Trophoblast cell (in vitro differentiated cells and primary cell): Measurements from ENCODE around the gene PSMD4.

Experiments used
- DNase-seq, 2 donors: peaks; one replicate each; pipeline ENCODE4 v3.0.0-alpha.2; 2016
- H2AFZ ChIP-seq: 2 replicates; pipeline ENCODE4 v1.6.1; 2013; ENCODE audit warnings: low read length, moderate library complexity, mild to moderate bottlenecking; ENCODE audit not compliant: insufficient read depth, poor library complexity
- H2AK5ac ChIP-seq: 2 replicates; pipeline ENCODE4 v1.6.1; 2013; ENCODE audit warnings: mild to moderate bottlenecking, low read length
- H2BK120ac ChIP-seq: 2 replicates; pipeline ENCODE4 v1.6.1; 2013; ENCODE audit warnings: low read length, mild to moderate bottlenecking, moderate library complexity; ENCODE audit not compliant: insufficient read depth, poor library complexity
- H2BK12ac ChIP-seq: 2 replicates; pipeline ENCODE4 v1.6.1; 2013; ENCODE audit warnings: mild to moderate bottlenecking, low read length, moderate library complexity
- H2BK5ac ChIP-seq: 2 replicates; pipeline ENCODE4 v1.6.1; 2013; ENCODE audit warnings: low read length, low read depth, moderate library complexity, mild to moderate bottlenecking; ENCODE audit not compliant: poor library complexity
- H3K14ac ChIP-seq: 2 replicates; pipeline ENCODE4 v1.6.1; 2013; ENCODE audit warnings: mild to moderate bottlenecking, low read length
- H3K18ac ChIP-seq: 2 replicates; pipeline ENCODE4 v1.6.1; 2013; ENCODE audit warnings: mild to moderate bottlenecking, low read length
- H3K23ac ChIP-seq: 2 replicates; pipeline ENCODE4 v1.6.1; 2013; ENCODE audit warnings: low read length
- H3K27ac ChIP-seq: 2 replicates; pipeline ENCODE4 v1.5.1; 2013; ENCODE audit warnings: low read depth, mild to moderate bottlenecking, inconsistent platforms, low read length, moderate library complexity
- H3K27me3 ChIP-seq: 2 replicates; pipeline ENCODE4 v1.6.1; 2013; ENCODE audit warnings: inconsistent platforms, mild to moderate bottlenecking, low read length, moderate library complexity; ENCODE audit not compliant: insufficient read depth
- H3K36me3 ChIP-seq, 2 experiments: 1 replicate in 1 of 2; 2 replicates in 1 of 2; pipeline ENCODE4 v1.6.1; 2013; ENCODE audit warnings: low read length in 2 of 2, mild to moderate bottlenecking in 2 of 2, moderate library complexity in 1 of 2; ENCODE audit not compliant: insufficient read depth in 2 of 2, control insufficient read depth in 1 of 2
- H3K4ac ChIP-seq: 2 replicates; pipeline ENCODE4 v1.6.1; 2013; ENCODE audit warnings: low read depth, mild to moderate bottlenecking, low read length, moderate library complexity
- H3K4me1 ChIP-seq, 2 experiments: 1 replicate in 1 of 2; 2 replicates in 1 of 2; pipeline ENCODE4 v1.6.1; 2013; ENCODE audit warnings: low read length in 2 of 2, mild to moderate bottlenecking in 2 of 2, moderate library complexity in 1 of 2; ENCODE audit not compliant: insufficient read depth in 2 of 2, control insufficient read depth in 1 of 2
- H3K4me2 ChIP-seq: 2 replicates; pipeline ENCODE4 v1.6.1; 2013; ENCODE audit warnings: inconsistent platforms, mild to moderate bottlenecking, low read length, moderate library complexity
- H3K4me3 ChIP-seq: 2 replicates; pipeline ENCODE4 v1.5.1; 2013; ENCODE audit warnings: mild to moderate bottlenecking, low read depth, low read length, inconsistent platforms
- H3K79me1 ChIP-seq: one replicate; pipeline ENCODE4 v1.6.1; 2013; ENCODE audit warnings: low read length
- H3K79me2 ChIP-seq: 2 replicates; pipeline ENCODE4 v1.6.1; 2013; ENCODE audit warnings: low read length, mild to moderate bottlenecking; ENCODE audit not compliant: control insufficient read depth, insufficient read depth, poor library complexity
- H3K9ac ChIP-seq: 2 replicates; pipeline ENCODE4 v1.6.1; 2013; ENCODE audit warnings: mild to moderate bottlenecking, low read length
- H3K9me3 ChIP-seq: 2 replicates; pipeline ENCODE4 v1.6.1; 2013; ENCODE audit warnings: low read depth, mild to moderate bottlenecking, control low read depth, inconsistent platforms, low read length; ENCODE audit not compliant: insufficient read depth
- H4K12ac ChIP-seq: 2 replicates; pipeline ENCODE4 v1.6.1; 2013; ENCODE audit warnings: low read depth, mild to moderate bottlenecking, low read length, moderate library complexity
- H4K8ac ChIP-seq: 2 replicates; pipeline ENCODE4 v1.6.1; 2013; ENCODE audit warnings: low read depth, mild to moderate bottlenecking, low read length, moderate library complexity
- H4K91ac ChIP-seq: one replicate; pipeline ENCODE4 v1.6.1; 2013; ENCODE audit warnings: low read depth, mild to moderate bottlenecking, low read length, moderate library complexity
- WGBS: extraction: QIAGEN DNeasy Blood & Tissue Kit; methylation state at CpG from one replicate; pipeline ENCODE4 v1.1.7; 2013; ENCODE audit warnings: missing lambda C conversion rate; ENCODE audit not compliant: insufficient read length, insufficient coverage; ENCODE audit errors: extremely low coverage; 5-methylcytosine and 5-hydroxymethylcytosine counted together

Gene PSMD4

GRCh38 chr1:151311589-151312331 is 57.2 kb downstream of the PSMD4 start:
- H3K4me3 ChIP-seq: no peak overlapping the region
- H3K18ac ChIP-seq: peak overlapping the region; percentile 47
- H3K9ac ChIP-seq: no peak overlapping the region
- H2BK120ac ChIP-seq: peak overlapping the region; percentile 34
- H3K27me3 ChIP-seq: no peaks in the 10 kb centered on the region
- no peak overlapping the region for H2AFZ ChIP-seq
- peak overlapping the region; percentile 49 for H3K4me2 ChIP-seq
- peak overlapping the region; percentile 92 for H3K27ac ChIP-seq
- no peaks in the 10 kb centered on the region for H3K79me2 ChIP-seq
- H3K9me3 ChIP-seq: no peaks in the 10 kb centered on the region
- H4K12ac ChIP-seq: no peak overlapping the region
- H3K79me1 ChIP-seq: peaks cover 32% of the 10 kb centered on the region
- no peak overlapping the region for H2AK5ac ChIP-seq
- H4K8ac ChIP-seq: peak overlapping the region; percentile 67
- H2BK5ac ChIP-seq: peak overlapping the region; percentile 86
- peaks cover 24 to 31% of the 10 kb centered on the region in 2 experiments for H3K36me3 ChIP-seq
- no peak overlapping the region for H3K23ac ChIP-seq
- H2BK12ac ChIP-seq: peak overlapping the region; percentile 51
- DNase-seq: peak; percentile 97 to 99
- WGBS: no CpG with 5 or more reads among the region's 7 CpGs
- H3K4ac ChIP-seq: no peak overlapping the region
- peak overlapping the region; percentile 82 for H4K91ac ChIP-seq
- H3K4me1 ChIP-seq: peaks cover 41 to 53% of the 10 kb centered on the region in 2 experiments
- H3K14ac ChIP-seq: peak overlapping the region; percentile 53

- no peak overlapping the region for H4K12ac ChIP-seq
- H4K8ac ChIP-seq: no peak overlapping the region
- H2AFZ ChIP-seq: no peak overlapping the region
- no CpG with 5 or more reads among the region's 4 CpGs for WGBS
- no peak overlapping the region for H2AK5ac ChIP-seq
- DNase-seq: no peak
- H3K18ac ChIP-seq: no peak overlapping the region
- H3K4me1 ChIP-seq: peaks cover 41 to 53% of the 10 kb centered on the region in 2 experiments
- H3K4me3 ChIP-seq: no peak overlapping the region
- H3K9ac ChIP-seq: no peak overlapping the region
- peak overlapping the region; percentile 34 for H2BK12ac ChIP-seq
- H4K91ac ChIP-seq: peak overlapping the region; percentile 66
- peak overlapping the region; percentile 92 for H3K27ac ChIP-seq
- H3K36me3 ChIP-seq: peaks cover 21 to 28% of the 10 kb centered on the region in 2 experiments
- H3K4ac ChIP-seq: no peak overlapping the region
- no peaks in the 10 kb centered on the region for H3K9me3 ChIP-seq
- H3K4me2 ChIP-seq: no peak overlapping the region
- H2BK5ac ChIP-seq: peak overlapping the region; percentile 66
- H2BK120ac ChIP-seq: peak overlapping the region; percentile 34
- no peaks in the 10 kb centered on the region for H3K79me2 ChIP-seq
- H3K27me3 ChIP-seq: no peaks in the 10 kb centered on the region
- H3K23ac ChIP-seq: no peak overlapping the region
- no peak overlapping the region for H3K14ac ChIP-seq
- H3K79me1 ChIP-seq: peaks cover 32% of the 10 kb centered on the region
These were observed 57.9 kb downstream of the PSMD4 start for GRCh38 chr1:151312411-151312810.

GRCh38 chr1:151312826-151313225 is 58.3 kb downstream of the PSMD4 start:
- H4K91ac ChIP-seq: peak overlapping the region; percentile 66
- H2BK5ac ChIP-seq: peak overlapping the region; percentile 66
- H3K18ac ChIP-seq: no peak overlapping the region
- peaks cover 32% of the 10 kb centered on the region for H3K79me1 ChIP-seq
- H4K12ac ChIP-seq: no peak overlapping the region
- no peak overlapping the region for H3K9ac ChIP-seq
- peak overlapping the region; percentile 55 for H2BK12ac ChIP-seq
- H2AK5ac ChIP-seq: no peak overlapping the region
- no peak overlapping the region for H3K14ac ChIP-seq
- no peaks in the 10 kb centered on the region for H3K79me2 ChIP-seq
- no peak overlapping the region for H3K4me2 ChIP-seq
- WGBS: no CpG with 5 or more reads among the region's 8 CpGs
- H2AFZ ChIP-seq: no peak overlapping the region
- peaks cover 17 to 24% of the 10 kb centered on the region in 2 experiments for H3K36me3 ChIP-seq
- H3K27me3 ChIP-seq: no peaks in the 10 kb centered on the region
- no peak overlapping the region for H3K4me3 ChIP-seq
- no peak overlapping the region for H3K4ac ChIP-seq
- no peak overlapping the region for H3K23ac ChIP-seq
- H3K9me3 ChIP-seq: no peaks in the 10 kb centered on the region
- peaks cover 41 to 53% of the 10 kb centered on the region in 2 experiments for H3K4me1 ChIP-seq
- peak overlapping the region; percentile 65 for H2BK120ac ChIP-seq
- no peak overlapping the region for H4K8ac ChIP-seq
- DNase-seq: no peak
- H3K27ac ChIP-seq: peak overlapping the region; percentile 92

- peaks cover 32% of the 10 kb centered on the region for H3K79me1 ChIP-seq
- H4K8ac ChIP-seq: peak overlapping the region; percentile 49
- peak overlapping the region; percentile 92 for H3K27ac ChIP-seq
- peaks cover 41 to 53% of the 10 kb centered on the region in 2 experiments for H3K4me1 ChIP-seq
- peak overlapping the region; percentile 30 for H4K91ac ChIP-seq
- H3K4ac ChIP-seq: peak overlapping the region; percentile 6
- peak overlapping the region; percentile 23 for H2BK12ac ChIP-seq
- H4K12ac ChIP-seq: no peak overlapping the region
- DNase-seq: no peak
- no peak overlapping the region for H3K4me2 ChIP-seq
- H2BK120ac ChIP-seq: peak overlapping the region; percentile 15
- H2AFZ ChIP-seq: no peak overlapping the region
- no peak overlapping the region for H3K4me3 ChIP-seq
- H3K27me3 ChIP-seq: no peaks in the 10 kb centered on the region
- H3K18ac ChIP-seq: peak overlapping the region; percentile 33
- no CpG with 5 or more reads among the region's 2 CpGs for WGBS
- no peaks in the 10 kb centered on the region for H3K9me3 ChIP-seq
- H3K14ac ChIP-seq: peak overlapping the region; percentile 28
- H2BK5ac ChIP-seq: peak overlapping the region; percentile 21
- H3K23ac ChIP-seq: no peak overlapping the region
- H3K79me2 ChIP-seq: no peaks in the 10 kb centered on the region
- peaks cover 13 to 17% of the 10 kb centered on the region in 2 experiments for H3K36me3 ChIP-seq
- H2AK5ac ChIP-seq: no peak overlapping the region
- no peak overlapping the region for H3K9ac ChIP-seq
These were observed 59.0 kb downstream of the PSMD4 start for GRCh38 chr1:151313501-151313900.
